Stimulated activated CD8-positive, alpha-beta memory T cell treated with anti-CD3 and anti-CD28 coated beads, Interleukin-12 subunit alpha, Interleukin-12 subunit beta, amount 100 ng/mL, for 4 hours (primary cell): ENCODE data around the gene SYCE1.
"Not testable (repeated sequence)": the region's sequence is repeated elsewhere in the genome, so short reads cannot be mapped to it uniquely, and the experiment has no call there.

Experiments
- DNase-seq: peaks from one replicate; pipeline ENCODE4 v3.0.0-alpha.2; 2020; ENCODE audit warnings: low read depth

SYCE1 gene

DNA sequence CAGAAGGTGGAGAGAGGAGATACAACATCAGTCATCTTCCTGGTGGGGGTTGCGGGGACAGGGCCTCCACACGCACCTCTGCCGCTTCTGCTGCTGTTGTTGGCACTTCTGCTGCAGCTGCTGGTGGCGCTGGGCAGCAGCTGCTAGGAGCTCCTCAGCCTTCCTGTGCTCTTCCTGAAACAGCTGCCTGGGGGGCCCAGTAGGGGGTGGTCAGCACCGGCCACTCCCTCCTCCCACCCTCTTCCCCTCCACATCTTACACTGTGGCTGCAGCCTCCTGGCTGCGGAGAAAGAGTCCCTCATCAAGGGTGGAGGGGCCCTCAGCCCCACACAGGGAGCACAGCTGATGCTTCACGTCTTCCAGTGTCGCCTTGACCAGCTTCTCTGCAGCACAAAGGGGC is 9.9 kb downstream of the SYCE1 start:
- DNase-seq = no peak

DNA sequence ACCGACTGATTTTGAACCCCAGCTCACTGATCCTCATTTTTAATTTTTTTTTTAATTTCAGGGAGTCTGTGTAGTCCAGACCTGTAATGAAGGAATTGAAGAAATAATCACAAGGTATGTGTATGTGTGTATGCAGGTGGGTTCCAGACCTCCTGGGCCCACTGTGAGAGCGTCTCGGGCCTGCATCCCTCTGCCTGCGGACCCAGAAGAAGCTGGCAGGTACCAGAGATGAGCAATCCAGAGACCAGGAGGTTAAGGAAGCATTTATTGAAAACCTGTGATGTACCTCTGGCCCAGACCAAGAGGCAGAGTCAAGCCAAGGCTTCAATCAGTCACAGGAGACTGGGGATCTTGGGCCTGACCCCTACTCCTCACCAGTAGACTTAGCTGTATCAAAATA is 10.8 kb downstream of the SYCE1 start:
- no peak for DNase-seq

DNA sequence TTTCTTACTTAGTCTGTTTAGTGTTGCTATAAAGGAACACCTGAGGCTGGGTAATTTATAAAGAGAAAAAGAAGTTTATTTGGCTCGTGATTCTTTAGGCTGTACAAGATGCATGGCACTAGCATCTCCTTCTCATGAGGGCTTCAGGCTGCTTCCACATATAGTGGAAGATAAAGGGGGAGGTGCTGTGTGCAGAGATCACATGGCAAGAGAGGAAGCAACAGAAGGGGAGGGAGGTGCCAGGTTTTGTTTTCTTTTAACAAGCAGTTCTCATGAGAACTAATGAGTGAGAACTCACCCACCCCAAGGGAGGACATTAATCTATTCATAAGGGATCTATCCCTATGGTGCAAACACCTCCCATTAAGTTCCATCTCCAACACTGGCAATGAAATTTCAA is 20.9 kb downstream of the SYCE1 start:
- no peak for DNase-seq

GRCh38 chr10:133541441-133541975 is 23.9 kb downstream of the SYCE1 start:
- not testable (repeated sequence) for DNase-seq

- no peak for DNase-seq
Observed at GRCh38 chr10:133537546-133538545, 27.5 kb downstream of the SYCE1 start.

DNA sequence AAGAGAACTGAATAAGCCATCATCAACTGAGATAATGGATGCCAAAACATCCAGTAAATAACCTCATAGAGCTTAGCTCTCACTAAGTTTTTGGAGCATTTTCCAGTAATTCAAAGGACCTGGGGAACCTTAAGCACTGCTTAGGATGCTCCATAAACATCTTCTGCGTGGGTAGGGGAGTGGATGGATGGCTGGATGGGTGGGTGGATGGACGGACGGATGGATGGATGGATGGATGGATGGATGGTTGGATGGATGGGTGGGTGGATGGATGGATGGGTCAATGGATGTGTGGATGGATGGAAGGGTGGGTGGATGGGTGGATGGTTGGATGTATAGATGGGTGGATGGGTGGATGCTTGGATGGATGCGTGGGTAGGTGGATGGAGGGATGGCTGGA is 29.2 kb downstream of the SYCE1 start:
- no peak for DNase-seq

GRCh38 chr10:133534417-133534816 is 31.0 kb downstream of the SYCE1 start:
- no peak for DNase-seq

GRCh38 chr10:133532871-133533270 is 32.5 kb downstream of the SYCE1 start:
- no peak for DNase-seq

- DNase-seq = no peak
Observed at GRCh38 chr10:133530506-133530905, 34.9 kb downstream of the SYCE1 start.

- no peak for DNase-seq
Observed at GRCh38 chr10:133529576-133529946, 35.8 kb downstream of the SYCE1 start.

DNA sequence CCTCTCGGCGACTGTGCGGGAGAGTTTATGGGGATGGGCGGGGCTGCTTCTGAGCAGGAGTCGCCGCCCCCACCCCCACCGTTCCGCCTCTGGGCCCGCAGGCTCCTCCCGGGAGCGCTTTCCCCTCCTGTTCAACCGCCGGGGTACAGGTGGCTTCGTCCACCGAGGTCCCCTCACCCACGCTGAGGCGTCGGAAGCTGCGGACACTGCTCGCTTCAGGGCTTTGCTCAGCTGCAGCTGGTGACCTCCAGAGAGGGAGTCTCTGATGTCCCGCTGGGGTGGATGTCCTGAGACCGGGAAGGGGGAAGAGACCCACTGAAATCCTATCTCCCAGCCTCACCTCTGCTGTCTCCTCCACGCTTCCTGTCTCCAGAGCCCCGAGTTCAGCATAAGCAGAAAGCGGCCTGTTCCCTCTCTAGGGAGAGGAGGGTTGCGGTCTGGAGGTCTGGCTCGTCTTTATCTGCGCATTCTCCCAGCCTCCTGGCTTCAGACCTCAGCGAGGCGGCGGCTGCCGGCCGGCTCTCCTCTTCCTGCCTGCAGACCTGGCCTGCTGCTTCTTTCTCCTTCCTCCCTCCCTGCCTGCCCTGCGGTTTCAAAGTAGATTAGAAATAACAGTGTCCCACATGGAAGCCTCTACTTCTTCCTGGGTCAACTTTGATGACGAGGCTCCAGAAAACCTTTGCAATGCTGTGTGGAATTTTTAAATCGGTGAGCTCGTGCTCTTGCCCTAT is 36.4 kb downstream of the SYCE1 start:
- no peak for DNase-seq

GRCh38 chr10:133528296-133528844 is 37.0 kb downstream of the SYCE1 start:
- no peak for DNase-seq

GRCh38 chr10:133527771-133528271 is 37.6 kb downstream of the SYCE1 start:
- no peak for DNase-seq

DNA sequence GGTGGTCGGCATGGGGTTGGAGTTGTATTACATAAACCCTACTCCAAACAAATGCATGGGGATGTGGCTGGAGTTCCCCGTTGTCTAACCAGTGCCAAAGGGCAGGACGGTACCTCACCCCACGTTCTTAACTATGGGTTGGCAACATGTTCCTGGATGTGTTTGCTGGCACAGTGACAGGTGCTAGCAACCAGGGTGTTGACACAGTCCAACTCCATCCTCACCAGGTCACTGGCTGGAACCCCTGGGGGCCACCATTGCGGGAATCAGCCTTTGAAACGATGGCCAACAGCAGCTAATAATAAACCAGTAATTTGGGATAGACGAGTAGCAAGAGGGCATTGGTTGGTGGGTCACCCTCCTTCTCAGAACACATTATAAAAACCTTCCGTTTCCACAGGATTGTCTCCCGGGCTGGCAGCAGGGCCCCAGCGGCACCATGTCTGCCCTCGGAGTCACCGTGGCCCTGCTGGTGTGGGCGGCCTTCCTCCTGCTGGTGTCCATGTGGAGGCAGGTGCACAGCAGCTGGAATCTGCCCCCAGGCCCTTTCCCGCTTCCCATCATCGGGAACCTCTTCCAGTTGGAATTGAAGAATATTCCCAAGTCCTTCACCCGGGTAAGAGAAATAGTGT is 38.3 kb downstream of the SYCE1 start, which contains the start of gene CYP2E1:
Gene CYP2E1, plus strand, starts transcription at position 407 of the 632 bp plus-strand sequence. Its CDS starts 33 bp downstream, at position 440.
- DNase-seq = no peak

GRCh38 chr10:133525444-133525843 is 39.9 kb downstream of the SYCE1 start:
- DNase-seq = no peak

DNA sequence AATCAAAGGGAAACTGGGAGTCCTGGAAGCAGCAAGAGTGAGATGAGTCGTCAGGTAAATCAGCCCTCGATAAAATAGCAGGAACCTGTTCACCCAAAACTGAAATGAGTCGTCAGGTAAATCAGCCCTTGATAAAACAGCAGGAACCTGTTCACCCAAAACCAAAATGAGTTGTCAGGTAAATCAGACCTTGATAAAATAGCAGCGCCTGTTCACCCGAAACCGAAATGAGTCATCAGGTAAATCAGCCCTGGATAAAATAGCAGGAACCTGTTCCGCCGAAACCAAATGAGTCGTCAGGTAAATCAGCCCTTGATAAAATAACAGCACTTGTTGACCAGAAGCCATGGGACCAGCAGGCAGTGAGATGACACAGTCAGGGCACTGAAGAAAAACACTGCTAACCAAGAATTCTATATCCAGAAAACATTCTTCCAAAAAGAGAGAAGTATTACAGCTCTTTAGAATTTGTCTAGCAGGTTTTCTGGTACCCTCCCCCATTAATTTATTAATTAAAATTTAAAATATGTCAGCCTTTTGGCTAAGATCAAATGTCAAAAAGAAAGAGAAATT is 41.7 kb downstream of the SYCE1 start:
- no peak for DNase-seq

- peak; percentile 77 for DNase-seq
Observed at GRCh38 chr10:133520193-133520738, 45.1 kb downstream of the SYCE1 start.

DNA sequence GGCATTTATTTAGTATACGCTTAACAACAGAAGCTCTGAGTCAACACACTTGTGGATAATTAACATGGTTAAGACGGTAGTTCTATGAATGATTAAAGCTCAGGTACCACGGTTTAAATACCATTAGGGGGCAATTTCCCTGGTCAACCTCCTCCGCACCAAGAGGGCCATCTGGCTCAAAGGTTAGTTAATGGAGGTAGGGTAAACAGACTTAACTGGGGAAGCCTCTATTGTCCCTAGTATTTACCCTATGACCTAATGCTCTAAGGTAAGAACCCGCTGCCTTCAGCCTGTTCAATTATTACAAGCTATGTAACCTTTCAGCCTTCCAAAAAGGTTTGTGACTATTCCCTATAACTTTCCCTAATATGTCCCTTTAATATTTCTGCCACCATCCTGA is 46.9 kb downstream of the SYCE1 start:
- DNase-seq = not testable (repeated sequence)

DNA sequence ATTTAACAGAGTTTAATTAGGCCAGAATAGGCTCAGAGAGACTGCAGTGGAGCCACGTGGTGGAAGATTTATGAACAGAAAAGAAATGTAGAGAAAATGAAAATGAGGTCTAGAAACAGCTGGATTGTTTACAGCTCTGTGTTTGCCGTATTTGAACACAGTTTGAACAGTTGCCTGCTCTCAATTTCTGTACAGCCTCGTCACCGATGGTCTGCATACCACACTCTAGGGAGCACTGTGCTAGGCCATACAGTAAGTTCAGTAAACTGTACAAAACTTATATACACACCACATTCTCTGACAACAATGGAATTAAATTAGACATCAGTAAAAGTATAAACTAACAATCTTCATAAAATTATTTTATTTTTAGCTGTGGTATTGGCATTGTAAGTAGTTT is 49.3 kb downstream of the SYCE1 start:
- no peak for DNase-seq

DNA sequence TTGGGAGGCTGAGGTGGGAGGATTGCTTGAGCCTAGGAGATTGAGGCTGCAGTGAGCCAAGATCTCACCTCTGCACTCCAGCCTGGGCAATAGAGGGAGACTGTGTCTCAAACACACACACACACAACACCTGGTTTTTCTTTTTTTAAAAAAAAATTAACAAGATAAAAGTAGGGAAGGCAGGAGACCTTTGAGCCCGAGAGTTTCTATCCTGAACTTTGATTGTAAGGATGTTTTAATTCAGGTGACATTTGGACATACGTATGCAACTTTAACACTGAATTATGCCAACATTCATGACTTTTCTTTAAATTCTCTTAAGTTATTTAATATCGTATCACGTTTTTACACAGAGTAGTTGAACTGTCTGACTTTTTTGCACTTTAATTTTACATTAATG is 49.9 kb downstream of the SYCE1 start:
- no peak for DNase-seq

- DNase-seq = no peak
Observed at GRCh38 chr10:133511907-133512528, 53.4 kb downstream of the SYCE1 start.
